Breast epithelium (tissue), 4 donors: ENCODE data around the gene IL1RL1. TPM values are rescaled to one million over a fixed set of nuclear protein-coding genes. Genes with fewer than 3 reads are reported as not detected.

ENCODE experiments used
- DNase-seq, 2 donors: peaks; one replicate each; pipeline ENCODE4 v3.0.0-alpha.2; 2019; ENCODE audit warnings: low spot score in 2 of 2
- H3K27ac ChIP-seq, 2 donors: fragments of 200-600 bp; sonication (generic) in 1 of 2; one replicate each; pipeline ENCODE4 v1.5.1; 2016 to 2019; ENCODE audit warnings: mild to moderate bottlenecking in 1 of 2
- H3K27me3 ChIP-seq, 2 donors: fragments of 200-600 bp; sonication (generic) in 1 of 2; one replicate each; pipeline versions ENCODE4 v1.5.1 to v1.6.0; 2017 to 2019; ENCODE audit warnings: control low read depth in 1 of 2, mild to moderate bottlenecking in 1 of 2
- H3K36me3 ChIP-seq: fragments of 200-600 bp; one replicate; pipeline ENCODE4 v1.5.1; 2019
- H3K4me1 ChIP-seq, 2 donors: fragments of 200-600 bp; sonication (generic); one replicate each; pipeline ENCODE4 v1.5.1; 2016 to 2019; ENCODE audit warnings: control low read depth in 1 of 2
- H3K4me3 ChIP-seq, 3 donors: fragments of 200-600 bp; sonication (generic); 1 replicate in 2 of 3; 2 replicates in 1 of 3; pipeline ENCODE4 v1.5.1; 2016 to 2019; ENCODE audit warnings: mild to moderate bottlenecking in 3 of 3, moderate library complexity in 2 of 3
- H3K9me3 ChIP-seq, 2 donors: fragments of 200-600 bp; sonication (generic) in 1 of 2; one replicate each; pipeline ENCODE4 v1.5.1; 2016 to 2019; ENCODE audit warnings: control low read depth in 1 of 2
- POLR2A ChIP-seq: fragments of 450-650 bp; IDR thresholded peaks from one replicate; pipeline ENCODE4 v1.6.1; 2016; ENCODE audit warnings: antibody characterized with exemption, mild to moderate bottlenecking, moderate library complexity
- POLR2AphosphoS5 ChIP-seq, 3 donors: sonication (generic); formaldehyde crosslinking; IDR thresholded peaks; one replicate each; pipeline ENCODE4 v1.6.1; 2017; ENCODE audit warnings: antibody characterized with exemption in 3 of 3
- intact Hi-C: fragments of 100-400 bp; cut with DNase I; formaldehyde crosslinking; loops from one replicate; pipeline ENCODE4 v1.15.1; 2023; ENCODE audit warnings: low total_unique reads
- total RNA-seq, 3 donors: library from RNA; depleted of rRNA; stranded (reverse); fragments of >200 nt; gene quantifications; one replicate each; pipeline ENCODE4 v1.1.0, GENCODE V29; 2016
- TF ChIP-seq, protein P1 (sequence below), 3 donors: fragments of 450-650 bp; IDR thresholded peaks; one replicate each; pipeline ENCODE4 v1.5.1; 2016 to 2017; ENCODE audit warnings: antibody characterized with exemption in 3 of 3, mild to moderate bottlenecking in 3 of 3, moderate library complexity in 3 of 3

Gene IL1RL1
- total RNA-seq, 3 donors from 2014 or later = 6.3 to 27.8 (median 12.1) TPM

DNA sequence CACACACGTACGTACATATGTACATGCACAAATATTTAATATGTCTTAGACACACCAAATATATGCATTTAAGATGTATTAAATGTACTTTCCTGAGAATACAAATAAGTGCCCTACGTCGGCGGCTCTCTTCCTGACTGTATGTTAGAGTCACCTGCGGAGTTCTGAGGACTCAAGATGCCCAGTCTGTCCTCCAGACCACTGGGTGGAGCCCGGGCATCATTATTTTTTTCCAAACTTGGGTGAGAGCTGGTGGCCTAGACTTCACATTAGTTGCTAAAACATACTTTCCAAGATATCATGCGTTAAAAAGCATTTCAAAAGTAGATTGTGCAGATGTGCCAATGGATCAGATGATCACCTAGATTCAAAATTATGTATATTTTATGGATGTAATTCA lies 47.1 kb downstream of the IL1RL1 start:
- Histone ChIP-seq H3K4me3 (no peak overlapping the region), H3K27me3 (no peaks in the 10 kb centered on the region), H3K9me3 (no peaks in the 10 kb centered on the region), H3K27ac (no peak overlapping the region), H3K4me1 (no peaks in the 10 kb centered on the region), H3K36me3 (no peaks in the 10 kb centered on the region)
- TF ChIP-seq POLR2A (no peak), POLR2AphosphoS5 (IDR thresholded peaks at IDR 0.05) (no peak)
- TF ChIP-seq, protein P1, sequence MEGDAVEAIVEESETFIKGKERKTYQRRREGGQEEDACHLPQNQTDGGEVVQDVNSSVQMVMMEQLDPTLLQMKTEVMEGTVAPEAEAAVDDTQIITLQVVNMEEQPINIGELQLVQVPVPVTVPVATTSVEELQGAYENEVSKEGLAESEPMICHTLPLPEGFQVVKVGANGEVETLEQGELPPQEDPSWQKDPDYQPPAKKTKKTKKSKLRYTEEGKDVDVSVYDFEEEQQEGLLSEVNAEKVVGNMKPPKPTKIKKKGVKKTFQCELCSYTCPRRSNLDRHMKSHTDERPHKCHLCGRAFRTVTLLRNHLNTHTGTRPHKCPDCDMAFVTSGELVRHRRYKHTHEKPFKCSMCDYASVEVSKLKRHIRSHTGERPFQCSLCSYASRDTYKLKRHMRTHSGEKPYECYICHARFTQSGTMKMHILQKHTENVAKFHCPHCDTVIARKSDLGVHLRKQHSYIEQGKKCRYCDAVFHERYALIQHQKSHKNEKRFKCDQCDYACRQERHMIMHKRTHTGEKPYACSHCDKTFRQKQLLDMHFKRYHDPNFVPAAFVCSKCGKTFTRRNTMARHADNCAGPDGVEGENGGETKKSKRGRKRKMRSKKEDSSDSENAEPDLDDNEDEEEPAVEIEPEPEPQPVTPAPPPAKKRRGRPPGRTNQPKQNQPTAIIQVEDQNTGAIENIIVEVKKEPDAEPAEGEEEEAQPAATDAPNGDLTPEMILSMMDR (IDR thresholded peaks at IDR 0.05) = no peak
- intact Hi-C loops = no loop called here
- no peak for DNase-seq

DNA sequence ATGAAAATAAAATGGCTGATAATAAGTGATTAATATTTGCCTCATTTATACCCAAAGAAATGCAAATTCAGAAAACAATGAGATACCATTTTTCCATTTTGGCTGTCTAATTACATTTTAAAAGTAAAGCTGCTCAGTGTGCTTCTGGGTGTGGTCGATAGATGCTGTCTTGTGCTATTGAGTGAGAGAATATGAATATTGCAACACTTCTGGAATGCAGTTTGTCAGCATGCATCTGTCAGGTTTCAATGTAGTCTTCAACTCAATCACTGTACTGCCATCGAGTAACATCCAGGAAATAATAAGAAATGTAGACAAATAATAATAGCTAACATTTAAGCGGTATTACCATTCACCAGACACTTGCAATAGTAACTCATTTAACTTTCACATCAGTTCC lies 48.2 kb downstream of the IL1RL1 start:
- Histone ChIP-seq H3K4me1 (no peaks in the 10 kb centered on the region), H3K27ac (no peak overlapping the region), H3K9me3 (no peaks in the 10 kb centered on the region), H3K4me3 (no peak overlapping the region), H3K27me3 (no peaks in the 10 kb centered on the region), H3K36me3 (no peaks in the 10 kb centered on the region)
- TF ChIP-seq POLR2A (no peak), POLR2AphosphoS5 (IDR thresholded peaks at IDR 0.05) (no peak)
- TF ChIP-seq, protein P1 (IDR thresholded peaks at IDR 0.05) = no peak
- intact Hi-C loops = no loop called here
- no peak for DNase-seq

DNA sequence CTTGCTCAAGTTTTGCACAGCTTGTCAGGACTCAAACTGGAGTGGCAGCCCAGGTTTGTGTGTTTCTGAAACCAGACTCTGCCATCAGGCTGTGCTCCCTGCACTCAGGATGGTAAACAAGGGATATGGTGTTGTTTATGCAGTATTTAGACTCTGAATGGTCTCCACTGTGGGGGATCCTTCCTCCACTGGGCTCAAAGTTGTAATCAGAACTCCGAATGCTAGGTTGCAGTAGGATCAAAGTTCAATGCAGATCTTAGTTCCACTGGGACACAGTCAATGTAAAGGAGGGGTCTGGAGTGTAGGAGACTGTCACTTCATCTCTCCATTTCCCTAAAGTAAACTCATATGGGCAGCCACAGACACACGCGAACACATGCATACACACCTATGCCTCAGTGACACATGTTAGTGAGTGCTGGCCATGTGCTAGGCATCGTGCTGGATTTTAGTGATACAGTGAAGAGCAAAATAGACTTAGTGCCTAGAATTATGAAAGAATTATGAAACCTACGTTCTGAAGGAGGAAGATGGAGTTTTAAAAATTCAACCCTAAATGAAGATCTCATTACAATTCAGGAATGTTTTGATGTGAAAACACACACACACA lies 50.4 kb downstream of the IL1RL1 start:
- no peak for DNase-seq
- no peak for TF ChIP-seq POLR2A
- TF ChIP-seq POLR2AphosphoS5 (IDR thresholded peaks at IDR 0.05) = no peak
- TF ChIP-seq, protein P1 (IDR thresholded peaks at IDR 0.05) = no peak
- intact Hi-C loops = no loop called here
- Histone ChIP-seq H3K4me3 (no peak overlapping the region), H3K4me1 (no peaks in the 10 kb centered on the region), H3K9me3 (peaks cover 14 to 17% of the 10 kb centered on the region in 2 donors), H3K36me3 (no peaks in the 10 kb centered on the region), H3K27me3 (no peaks in the 10 kb centered on the region), H3K27ac (no peak overlapping the region)

DNA sequence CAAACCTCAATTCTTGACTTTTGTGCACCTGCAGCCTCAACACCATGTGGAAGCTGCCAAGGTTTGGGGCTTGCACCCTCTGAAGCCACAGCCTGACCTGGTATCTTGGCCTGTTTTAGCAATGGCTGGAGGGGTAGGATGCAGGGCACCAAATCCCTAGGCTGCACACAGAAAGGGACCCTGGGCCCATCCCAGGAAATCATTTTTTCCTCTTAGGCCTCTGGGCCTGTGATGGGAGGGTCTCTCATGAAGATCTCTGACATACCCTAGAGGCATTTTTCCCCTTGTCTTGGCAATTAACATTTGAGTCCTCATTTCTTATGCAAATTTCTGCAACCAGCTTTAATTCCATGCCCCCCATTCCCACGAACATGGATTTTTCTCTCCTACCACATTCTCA lies 54.4 kb downstream of the IL1RL1 start:
- Histone ChIP-seq H3K4me1 (no peaks in the 10 kb centered on the region), H3K36me3 (no peaks in the 10 kb centered on the region), H3K27me3 (no peaks in the 10 kb centered on the region), H3K4me3 (no peak overlapping the region), H3K27ac (no peak overlapping the region), H3K9me3 (peaks cover 14 to 20% of the 10 kb centered on the region in 2 donors)
- TF ChIP-seq POLR2AphosphoS5 (IDR thresholded peaks at IDR 0.05) = no peak
- no peak for TF ChIP-seq POLR2A
- TF ChIP-seq, protein P1 (IDR thresholded peaks at IDR 0.05) = no peak
- intact Hi-C loops = no loop called here
- no peak for DNase-seq

DNA sequence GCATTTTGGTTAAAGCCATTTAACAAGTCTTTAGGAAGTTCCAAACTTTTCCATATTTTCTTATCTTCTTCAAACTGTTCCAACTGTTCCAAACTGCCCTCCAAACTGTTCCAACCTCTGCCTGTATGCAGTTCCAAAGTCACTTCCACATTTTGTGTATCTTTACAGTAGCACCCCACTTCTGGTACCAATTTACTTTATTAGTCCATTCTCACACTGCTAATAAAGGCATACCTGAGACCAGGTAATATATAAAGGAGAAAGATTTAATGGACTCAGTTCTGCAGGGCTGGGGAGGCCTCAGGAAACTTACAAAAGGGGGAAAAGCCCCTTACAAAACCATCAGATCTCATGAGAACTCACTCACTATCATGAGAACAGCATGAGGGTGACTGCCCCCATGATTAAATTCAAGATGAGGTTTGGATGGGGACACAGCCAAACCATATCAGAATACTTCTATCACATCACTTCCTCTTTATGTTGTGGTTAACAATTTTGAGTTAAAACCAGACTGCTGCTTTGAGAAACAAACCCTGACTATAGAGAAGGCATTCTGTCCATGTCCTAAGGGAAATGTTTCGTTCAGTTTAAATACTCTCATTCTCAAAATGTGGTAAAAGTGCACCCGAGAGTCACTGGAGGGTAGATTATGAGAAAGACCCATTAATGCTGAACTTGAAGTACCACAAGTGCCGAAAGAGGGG lies 55.2 kb downstream of the IL1RL1 start:
- intact Hi-C loops = no loop called here
- DNase-seq = no peak
- Histone ChIP-seq H3K9me3 (peaks cover 14 to 20% of the 10 kb centered on the region in 2 donors), H3K4me3 (no peak overlapping the region), H3K27ac (no peak overlapping the region), H3K36me3 (no peaks in the 10 kb centered on the region), H3K4me1 (no peaks in the 10 kb centered on the region), H3K27me3 (no peaks in the 10 kb centered on the region)
- TF ChIP-seq POLR2A (no peak), POLR2AphosphoS5 (IDR thresholded peaks at IDR 0.05) (no peak)
- TF ChIP-seq, protein P1 (IDR thresholded peaks at IDR 0.05) = no peak
